Measurements from ENCODE around the gene CBX2. TPM values are rescaled to one million over a fixed set of nuclear protein-coding genes. Genes with fewer than 3 reads are reported as not detected.

The CBX2 gene
- total RNA-seq, 1 donor from 2014 or later: 9.9 TPM

DNA sequence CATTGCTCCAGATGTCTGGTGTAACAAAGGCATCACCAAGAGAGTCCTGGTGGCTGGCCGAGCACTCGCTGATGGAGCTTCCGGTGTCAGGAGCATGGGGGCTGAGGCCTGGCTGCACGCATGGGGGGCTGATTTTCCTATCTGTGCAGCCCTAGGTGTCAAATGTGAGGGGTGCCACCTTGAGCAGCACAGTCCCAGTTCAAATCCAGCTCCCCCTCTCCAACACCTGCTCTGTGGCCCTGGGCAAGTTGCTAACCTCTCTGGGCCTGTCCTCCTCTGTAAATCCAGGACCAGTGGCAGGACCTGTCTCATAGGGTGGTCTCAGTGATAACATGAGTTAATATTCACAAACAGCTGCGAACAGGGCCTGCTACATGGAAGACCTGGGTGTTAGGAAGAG, 34.3 kb upstream of the CBX2 start:
- Mint-ChIP-seq H3K4me1 (ENCODE audit: unreplicated experiment) (peaks cover 24% of the 10 kb centered on the region), H3K9me3 (ENCODE audit: unreplicated experiment) (no peaks in the 10 kb centered on the region), H3K27ac (ENCODE audit: unreplicated experiment) (no peak overlapping the region), H3K27me3 (ENCODE audit: unreplicated experiment) (peaks cover 49% of the 10 kb centered on the region), H3K4me3 (ENCODE audit: unreplicated experiment) (no peak overlapping the region), H3K36me3 (ENCODE audit: unreplicated experiment) (no peaks in the 10 kb centered on the region)
- no peak for DNase-seq (ENCODE audit: extremely low spot score, unreplicated experiment)
- TF ChIP-seq, protein P1, sequence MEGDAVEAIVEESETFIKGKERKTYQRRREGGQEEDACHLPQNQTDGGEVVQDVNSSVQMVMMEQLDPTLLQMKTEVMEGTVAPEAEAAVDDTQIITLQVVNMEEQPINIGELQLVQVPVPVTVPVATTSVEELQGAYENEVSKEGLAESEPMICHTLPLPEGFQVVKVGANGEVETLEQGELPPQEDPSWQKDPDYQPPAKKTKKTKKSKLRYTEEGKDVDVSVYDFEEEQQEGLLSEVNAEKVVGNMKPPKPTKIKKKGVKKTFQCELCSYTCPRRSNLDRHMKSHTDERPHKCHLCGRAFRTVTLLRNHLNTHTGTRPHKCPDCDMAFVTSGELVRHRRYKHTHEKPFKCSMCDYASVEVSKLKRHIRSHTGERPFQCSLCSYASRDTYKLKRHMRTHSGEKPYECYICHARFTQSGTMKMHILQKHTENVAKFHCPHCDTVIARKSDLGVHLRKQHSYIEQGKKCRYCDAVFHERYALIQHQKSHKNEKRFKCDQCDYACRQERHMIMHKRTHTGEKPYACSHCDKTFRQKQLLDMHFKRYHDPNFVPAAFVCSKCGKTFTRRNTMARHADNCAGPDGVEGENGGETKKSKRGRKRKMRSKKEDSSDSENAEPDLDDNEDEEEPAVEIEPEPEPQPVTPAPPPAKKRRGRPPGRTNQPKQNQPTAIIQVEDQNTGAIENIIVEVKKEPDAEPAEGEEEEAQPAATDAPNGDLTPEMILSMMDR (IDR thresholded peaks at IDR 0.05): no peak

DNA sequence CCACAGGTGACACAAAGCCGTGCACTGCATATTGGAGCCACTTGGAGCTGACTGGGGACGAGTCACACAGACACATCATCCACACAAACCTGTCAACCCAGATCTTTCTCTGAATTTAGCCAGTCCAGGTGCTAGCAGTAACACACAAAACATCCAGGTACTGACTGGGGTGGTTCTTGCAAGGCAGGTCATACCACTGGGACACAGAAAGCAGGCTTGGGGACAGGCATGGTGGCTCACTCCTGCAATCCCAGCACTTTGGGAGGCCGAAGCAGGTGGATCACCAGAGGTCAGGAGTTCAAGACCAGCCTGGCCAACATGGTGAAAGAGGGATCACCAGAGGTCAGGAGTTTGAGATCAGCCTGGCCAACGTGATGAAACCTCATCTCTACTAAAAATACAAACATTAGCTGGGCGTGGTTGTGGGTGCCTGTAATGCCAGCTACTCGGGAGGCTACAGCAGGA, 32.3 kb upstream of the CBX2 start:
- H3K27ac Mint-ChIP-seq (ENCODE audit: unreplicated experiment): no peak overlapping the region
- no peaks in the 10 kb centered on the region for H3K9me3 Mint-ChIP-seq (ENCODE audit: unreplicated experiment)
- no peak for DNase-seq (ENCODE audit: extremely low spot score, unreplicated experiment)
- no peak overlapping the region for H3K4me3 Mint-ChIP-seq (ENCODE audit: unreplicated experiment)
- TF ChIP-seq, protein P1 (IDR thresholded peaks at IDR 0.05): no peak
- H3K36me3 Mint-ChIP-seq (ENCODE audit: unreplicated experiment): no peaks in the 10 kb centered on the region
- H3K4me1 Mint-ChIP-seq (ENCODE audit: unreplicated experiment): peaks cover 24% of the 10 kb centered on the region
- H3K27me3 Mint-ChIP-seq (ENCODE audit: unreplicated experiment): peaks cover 38% of the 10 kb centered on the region

- Mint-ChIP-seq H3K27ac (ENCODE audit: unreplicated experiment) (no peak overlapping the region), H3K4me1 (ENCODE audit: unreplicated experiment) (peaks cover 24% of the 10 kb centered on the region)
- DNase-seq (ENCODE audit: extremely low spot score, unreplicated experiment): no peak
Measured at GRCh38 chr17:79746889-79747507, 30.9 kb upstream of the CBX2 start.

GRCh38 chr17:79747508-79748294, 30.2 kb upstream of the CBX2 start:
- DNase-seq (ENCODE audit: extremely low spot score, unreplicated experiment): no peak
- Mint-ChIP-seq H3K9me3 (ENCODE audit: unreplicated experiment) (no peaks in the 10 kb centered on the region), H3K36me3 (ENCODE audit: unreplicated experiment) (no peaks in the 10 kb centered on the region), H3K4me1 (ENCODE audit: unreplicated experiment) (peaks cover 24% of the 10 kb centered on the region), H3K4me3 (ENCODE audit: unreplicated experiment) (peak overlapping the region; percentile 48), H3K27ac (ENCODE audit: unreplicated experiment) (no peak overlapping the region), H3K27me3 (ENCODE audit: unreplicated experiment) (peaks cover 49% of the 10 kb centered on the region)
- TF ChIP-seq, protein P1 (IDR thresholded peaks at IDR 0.05): no peak

More at GRCh38 chr17:79746889-79747507, 30.9 kb upstream of the CBX2 start:
- Mint-ChIP-seq H3K4me3 (ENCODE audit: unreplicated experiment) (no peak overlapping the region), H3K27me3 (ENCODE audit: unreplicated experiment) (peaks cover 48% of the 10 kb centered on the region), H3K9me3 (ENCODE audit: unreplicated experiment) (no peaks in the 10 kb centered on the region), H3K36me3 (ENCODE audit: unreplicated experiment) (no peaks in the 10 kb centered on the region)
- TF ChIP-seq, protein P1 (IDR thresholded peaks at IDR 0.05): no peak
